ENCODE measurements around the gene PLOD1.

The PLOD1 gene

GRCh38 chr1:12010746-12011570, 76.4 kb downstream of the PLOD1 start:
- no peak for DNase-seq

GRCh38 chr1:12011998-12012397, 77.5 kb downstream of the PLOD1 start:
- no peak for DNase-seq

DNA sequence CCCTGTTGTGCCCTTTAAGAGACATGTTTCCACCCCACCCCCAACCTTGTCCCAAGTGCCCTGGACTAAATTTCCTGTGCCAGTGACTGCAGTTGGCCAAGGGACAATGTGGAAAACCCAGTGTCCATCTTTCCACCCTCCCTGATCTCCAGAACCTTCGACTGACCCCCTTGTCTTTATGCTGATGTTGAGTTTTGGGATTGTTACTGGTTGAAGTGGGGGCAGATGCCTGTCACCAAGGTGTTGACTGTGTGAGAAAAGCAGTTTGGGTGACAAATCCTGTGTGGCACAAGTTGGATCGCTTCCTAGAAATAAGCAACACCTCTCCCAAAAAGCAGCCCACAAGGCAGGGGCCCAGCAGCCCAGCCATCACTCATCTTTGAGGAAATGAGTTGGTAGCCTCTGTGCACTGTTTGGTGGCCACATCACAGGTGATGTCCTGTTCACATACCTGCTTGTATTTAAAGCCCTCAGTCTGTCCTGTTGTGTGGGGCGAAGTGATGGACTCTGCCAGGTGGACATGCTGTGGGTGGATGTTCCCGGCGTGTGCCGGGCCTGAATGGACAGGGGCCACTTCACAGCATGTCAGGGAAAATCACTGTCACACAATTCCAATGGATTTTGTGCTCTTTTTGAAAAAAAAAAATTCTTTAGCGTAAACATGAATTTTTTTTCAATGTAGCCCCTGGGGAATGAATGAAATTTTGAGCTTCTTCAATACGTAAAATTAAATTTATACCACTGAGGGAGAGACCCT, 78.2 kb downstream of the PLOD1 start:
- no peak for DNase-seq

- DNase-seq: no peak
Measured at GRCh38 chr1:12014141-12014991, 79.8 kb downstream of the PLOD1 start.

- DNase-seq: no peak
Measured at GRCh38 chr1:12015001-12015491, 80.5 kb downstream of the PLOD1 start.

DNA sequence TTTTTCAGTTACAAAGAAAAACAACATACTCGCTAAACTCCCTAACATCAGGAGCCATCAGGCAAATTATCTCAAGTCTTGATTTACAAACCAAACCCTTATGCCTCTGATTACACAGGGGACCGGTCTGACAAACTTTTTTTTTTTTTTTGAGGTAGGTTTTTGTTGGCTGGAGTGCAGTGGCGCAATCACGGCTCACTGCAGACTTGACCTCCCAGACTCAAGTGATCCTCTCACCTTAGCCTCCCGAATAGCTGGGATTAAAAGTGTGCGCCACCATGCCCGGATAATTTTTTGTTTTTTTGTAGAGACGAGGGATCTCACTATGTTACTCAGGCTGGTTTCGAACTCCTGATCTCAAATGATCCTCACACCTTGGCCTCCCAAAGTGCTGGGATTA, 81.0 kb downstream of the PLOD1 start:
- DNase-seq: no peak

DNA sequence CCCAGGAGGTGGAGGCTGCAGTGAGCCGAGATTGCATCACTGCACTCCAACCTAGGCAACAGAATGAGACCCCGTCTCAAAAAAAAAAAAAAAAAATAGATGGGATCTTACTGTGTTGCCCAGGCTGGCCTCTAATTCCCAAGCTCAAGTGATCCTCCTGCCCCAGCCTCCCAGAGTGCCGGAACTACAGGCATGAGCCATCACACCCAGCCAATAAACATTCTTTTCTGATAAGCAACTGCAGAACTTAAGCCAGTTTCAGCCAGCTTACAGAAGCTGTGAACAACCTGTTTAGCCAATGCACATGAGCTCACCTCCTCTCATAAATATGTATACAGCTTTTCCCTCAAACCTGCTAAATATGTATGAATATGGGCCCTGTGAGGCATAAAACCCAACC, 81.7 kb downstream of the PLOD1 start:
- DNase-seq: no peak

DNA sequence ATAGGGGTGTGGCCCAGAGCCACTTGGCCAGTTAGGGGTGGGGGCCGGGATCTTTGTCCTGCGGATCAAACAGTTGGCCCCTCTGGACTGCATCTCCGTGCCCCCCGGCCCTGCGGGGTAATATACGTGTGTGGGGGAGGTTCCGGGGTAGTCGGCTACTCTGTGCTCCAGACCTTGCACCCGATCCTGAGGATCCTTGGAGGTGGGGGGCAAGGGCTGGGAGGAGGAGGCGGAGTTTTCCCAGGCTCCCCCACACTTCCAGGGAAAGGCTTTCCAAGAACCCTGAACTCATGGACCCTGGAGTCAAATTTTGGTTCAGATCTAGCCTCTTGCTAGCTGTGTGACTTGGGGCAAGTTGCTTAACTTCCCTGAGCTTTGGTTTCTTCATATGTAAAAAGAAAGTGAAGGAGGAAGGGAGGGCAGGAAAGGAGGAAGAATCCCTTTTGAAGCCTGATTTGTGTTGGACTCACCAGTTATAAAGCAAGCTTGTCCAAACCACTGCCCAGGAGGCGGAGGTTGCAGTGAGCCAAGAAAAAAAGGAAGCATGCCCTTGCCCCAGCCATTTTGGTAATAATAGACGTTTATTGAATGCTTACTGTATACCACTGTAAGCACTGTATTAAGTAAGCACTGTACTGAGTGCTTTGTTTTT, 85.5 kb downstream of the PLOD1 start:
- no peak for DNase-seq

GRCh38 chr1:12021616-12022015, 87.1 kb downstream of the PLOD1 start:
- DNase-seq: no peak

- DNase-seq: no peak
Measured at GRCh38 chr1:12022036-12022435, 87.5 kb downstream of the PLOD1 start.

Measured in GOT3 (cell line).